HG02973 (cell line): ENCODE measurements around the gene EPHA2.
"Not testable (repeated sequence)": the region's sequence is repeated elsewhere in the genome, so short reads cannot be mapped to it uniquely, and the experiment has no call there.

Source experiments
- ATAC-seq: cut with Tn5 transposase; IDR thresholded peaks from one replicate; pipeline ENCODE4 v1.9.1; 2021; ENCODE audit warnings: moderate library complexity; ENCODE audit not compliant: unreplicated experiment

EPHA2 gene

DNA sequence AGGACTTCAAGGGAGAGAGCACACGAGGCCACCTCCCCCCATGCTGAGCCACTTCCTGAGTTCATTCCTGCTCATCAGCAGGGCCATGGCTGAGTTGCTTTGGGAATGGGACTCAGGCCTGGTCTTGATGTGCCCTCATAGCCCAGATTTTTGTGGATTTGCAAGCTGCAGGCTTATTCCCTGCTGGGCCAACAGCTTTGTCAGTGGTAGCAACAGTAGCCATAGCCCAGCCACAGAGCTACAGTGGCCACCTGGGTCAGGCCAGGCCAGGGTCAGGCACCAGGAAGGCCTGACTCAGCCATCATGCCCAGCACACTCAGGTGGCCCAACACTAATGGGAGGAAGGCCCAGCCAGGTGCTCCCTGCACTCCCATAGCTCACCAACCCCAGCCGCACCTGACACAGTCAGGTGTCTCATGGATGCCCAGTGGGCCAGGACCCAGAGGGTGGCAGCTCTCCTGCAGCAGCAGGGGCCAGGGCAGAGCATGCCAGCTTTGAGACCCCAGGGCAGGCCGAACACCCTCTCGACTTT lies 33.5 kb downstream of the EPHA2 start:
- no peak for ATAC-seq

DNA sequence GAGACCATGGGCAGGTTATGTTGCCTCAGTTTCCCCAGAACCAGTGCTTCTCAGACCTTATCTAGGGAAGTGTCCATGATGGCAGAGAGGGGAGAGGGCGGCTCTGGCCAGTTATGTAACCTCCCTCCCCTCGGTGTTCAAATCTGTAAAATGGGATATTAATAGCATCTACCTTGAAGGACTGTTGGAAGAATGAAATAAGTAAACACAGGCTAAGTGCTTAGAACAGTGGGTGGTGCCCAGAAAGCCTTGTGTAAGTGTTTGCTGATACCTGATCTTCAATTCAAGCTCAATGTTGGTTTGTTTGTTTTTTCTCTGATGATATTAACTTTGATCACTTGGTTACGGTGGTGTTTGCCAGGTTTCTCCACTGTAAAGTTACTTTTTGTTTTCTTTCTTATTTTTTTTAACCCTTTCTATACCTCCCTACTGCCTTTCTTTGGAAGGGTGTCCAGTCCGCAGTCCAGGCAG lies 34.9 kb downstream of the EPHA2 start:
- ATAC-seq = no peak

DNA sequence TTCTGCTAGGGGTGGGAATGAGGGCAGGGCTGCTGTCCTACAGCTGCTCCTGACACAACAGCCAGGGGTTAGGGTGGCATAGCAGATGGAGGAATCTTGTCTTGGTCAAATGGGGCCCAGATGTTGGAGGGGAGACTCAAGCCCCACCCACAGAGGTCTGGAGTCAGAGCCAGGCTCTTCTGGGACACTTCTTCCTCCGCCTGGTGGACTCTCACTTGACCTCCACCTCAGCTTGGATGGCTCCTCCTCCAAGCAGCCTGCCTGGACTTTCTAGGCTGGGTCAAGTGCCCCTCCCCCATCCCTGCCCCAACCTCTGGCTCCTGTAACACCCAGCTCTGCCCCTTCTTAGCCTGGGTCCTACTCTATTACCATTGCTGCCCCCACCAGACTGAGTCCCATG lies 35.5 kb downstream of the EPHA2 start:
- ATAC-seq = no peak

DNA sequence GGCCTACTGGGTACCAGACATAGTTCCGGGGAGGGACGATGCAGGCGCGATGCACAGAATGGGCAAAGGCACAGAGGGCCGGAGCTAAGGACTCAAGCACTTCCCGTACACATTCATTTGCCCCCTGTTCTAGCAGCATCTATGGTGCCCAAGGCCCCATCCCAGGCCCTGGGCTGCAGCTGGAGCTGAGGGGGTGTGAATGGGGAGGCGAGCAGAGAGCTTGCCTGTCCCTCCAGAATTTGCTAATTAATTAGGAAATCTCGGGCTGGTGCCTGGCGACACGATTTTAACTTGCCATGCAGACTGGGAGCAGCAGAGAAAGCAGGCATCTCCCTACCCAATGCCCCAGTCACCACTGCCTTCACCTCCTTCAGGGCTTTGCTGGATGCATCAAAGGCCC lies 35.9 kb downstream of the EPHA2 start:
- no peak for ATAC-seq

DNA sequence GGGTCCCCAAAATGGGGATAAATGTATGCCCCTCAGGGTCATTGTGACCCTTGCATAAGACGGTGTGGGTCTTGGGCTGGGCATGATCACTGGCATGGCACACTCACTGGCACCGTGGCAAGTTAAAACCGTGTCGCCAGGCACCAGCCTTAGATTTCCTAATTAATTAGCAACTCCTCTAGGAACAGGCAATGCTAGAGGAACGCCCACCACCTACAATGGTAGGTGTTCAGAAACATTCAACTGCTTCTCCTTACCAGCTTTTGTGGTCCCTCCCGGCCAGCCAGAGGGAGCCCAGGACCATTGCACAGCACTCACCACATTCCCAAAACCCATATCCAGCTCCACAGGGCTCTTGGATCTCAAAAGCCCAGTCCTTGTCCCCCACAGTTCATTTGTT lies 36.4 kb downstream of the EPHA2 start:
- ATAC-seq = no peak

DNA sequence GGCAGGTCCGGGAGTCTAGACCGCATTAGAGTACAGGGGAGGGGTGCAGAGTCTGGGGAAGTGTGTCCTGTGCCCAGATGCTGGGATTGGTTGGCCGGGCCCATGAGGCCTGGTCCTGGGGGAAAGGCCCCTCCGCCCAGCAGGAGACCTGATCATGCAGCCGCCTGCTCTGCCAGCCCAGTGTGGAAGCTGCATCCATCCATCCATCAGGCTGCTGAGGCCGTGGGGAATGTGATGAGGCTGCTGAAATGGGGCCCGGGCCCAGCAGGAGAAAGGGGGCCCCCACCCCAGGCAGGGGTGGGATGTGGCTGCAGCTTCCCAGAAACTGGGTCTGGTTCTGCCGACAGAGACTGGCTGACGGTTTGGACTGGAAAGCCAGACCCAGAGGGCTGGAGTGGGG lies 37.2 kb downstream of the EPHA2 start:
- no peak for ATAC-seq

DNA sequence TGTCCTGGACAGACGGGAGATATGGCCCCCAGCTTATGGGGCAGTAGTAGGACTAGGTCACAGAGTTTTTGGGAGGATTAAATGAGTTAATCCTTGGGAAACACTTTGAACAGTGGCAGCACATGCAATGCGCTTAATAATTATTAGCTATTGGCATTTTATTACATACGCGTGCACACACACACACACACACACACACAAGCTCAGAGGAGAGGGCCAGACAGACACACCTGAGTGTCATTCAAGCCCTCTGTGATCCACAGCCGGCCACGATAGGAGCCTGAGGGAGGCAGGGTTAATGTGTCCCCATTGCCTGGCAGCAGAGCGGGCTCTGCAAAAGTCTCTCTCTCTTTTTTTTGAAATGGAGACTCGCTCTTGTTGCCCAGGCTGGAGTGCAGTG lies 37.9 kb downstream of the EPHA2 start:
- no peak for ATAC-seq

DNA sequence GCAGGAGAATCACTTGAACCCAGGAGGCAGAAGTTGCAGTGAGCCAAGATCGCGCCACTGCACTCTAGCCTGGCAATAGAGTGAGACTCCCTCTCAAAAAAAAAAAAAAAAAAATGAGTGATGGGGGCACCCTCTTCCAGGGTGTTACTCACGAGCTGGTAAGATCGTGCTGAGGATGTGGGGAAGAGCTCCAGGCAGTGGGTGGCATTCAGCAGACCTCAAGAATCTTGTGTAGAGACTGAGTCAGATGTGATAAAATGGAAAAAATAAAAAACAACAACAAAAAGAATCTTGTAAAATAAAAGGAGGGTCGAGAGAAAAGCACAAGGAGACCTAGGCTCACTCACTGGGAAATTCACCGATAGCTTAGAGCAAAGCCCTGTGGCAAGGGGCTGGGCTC lies 38.5 kb downstream of the EPHA2 start:
- ATAC-seq = no peak

DNA sequence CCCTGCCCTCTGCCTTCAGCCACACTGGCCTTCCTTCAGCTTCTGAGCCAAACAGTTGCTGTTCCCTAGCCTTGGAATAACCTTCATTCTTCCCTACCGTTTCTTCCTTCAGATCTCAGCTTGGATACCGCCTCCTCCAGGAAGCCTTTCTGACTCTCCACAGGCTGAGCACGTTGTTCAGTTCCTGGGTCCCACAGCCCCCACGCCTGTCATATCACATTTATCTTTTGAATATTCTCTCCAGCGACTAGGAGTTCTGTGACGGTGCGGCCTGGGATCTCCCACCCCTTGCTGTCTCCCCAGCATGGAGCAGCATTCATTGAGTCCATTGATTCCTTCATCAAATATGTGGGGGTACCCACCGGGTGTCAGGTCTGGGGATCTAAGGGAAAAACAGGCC lies 39.2 kb downstream of the EPHA2 start:
- no peak for ATAC-seq

DNA sequence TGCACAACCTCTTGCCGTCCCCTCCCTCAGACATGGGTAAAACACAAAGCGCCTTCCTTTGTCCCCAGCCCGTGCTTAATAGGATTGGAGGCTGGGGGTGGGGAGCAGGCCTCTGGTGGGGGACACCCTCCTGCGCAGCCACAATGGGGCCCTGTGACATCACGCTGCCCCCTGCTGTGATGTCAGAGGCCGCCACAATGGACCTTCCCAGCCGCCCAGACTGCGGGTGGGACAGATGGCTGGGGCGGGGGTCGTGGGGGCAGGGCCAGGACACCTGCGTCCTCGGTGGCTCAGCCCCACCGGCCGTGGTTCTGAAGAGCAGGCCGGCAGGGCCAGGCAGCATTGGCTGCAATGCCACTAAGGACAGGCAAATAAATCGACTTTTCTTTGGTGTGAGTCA lies 39.9 kb downstream of the EPHA2 start:
- no peak for ATAC-seq

DNA sequence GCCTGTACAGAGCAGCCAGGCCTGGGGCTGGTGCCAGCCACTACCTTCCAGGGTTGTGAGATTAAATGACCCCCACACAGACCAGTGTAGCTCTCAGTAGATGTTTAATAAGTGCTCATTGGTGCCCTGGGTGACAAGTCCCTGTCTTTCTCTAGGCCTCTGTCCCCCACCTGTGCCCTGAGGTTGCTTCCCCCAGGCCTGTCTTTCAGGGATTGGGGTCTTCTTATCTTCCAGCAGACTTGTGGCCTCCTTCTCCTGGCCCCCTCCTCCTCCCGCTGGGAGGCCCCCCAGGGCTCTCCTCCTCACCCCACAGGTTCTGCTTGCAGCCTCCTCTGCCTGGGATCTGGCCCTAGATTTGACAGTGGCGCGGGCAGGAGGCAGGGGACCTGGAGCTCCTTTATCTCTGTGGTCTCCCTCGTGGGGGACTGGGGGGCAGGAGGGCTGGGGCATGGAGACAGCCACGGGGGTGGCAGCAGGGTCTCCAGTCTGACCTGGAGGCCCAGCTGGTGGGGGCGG lies 40.3 kb downstream of the EPHA2 start:
- no peak for ATAC-seq

DNA sequence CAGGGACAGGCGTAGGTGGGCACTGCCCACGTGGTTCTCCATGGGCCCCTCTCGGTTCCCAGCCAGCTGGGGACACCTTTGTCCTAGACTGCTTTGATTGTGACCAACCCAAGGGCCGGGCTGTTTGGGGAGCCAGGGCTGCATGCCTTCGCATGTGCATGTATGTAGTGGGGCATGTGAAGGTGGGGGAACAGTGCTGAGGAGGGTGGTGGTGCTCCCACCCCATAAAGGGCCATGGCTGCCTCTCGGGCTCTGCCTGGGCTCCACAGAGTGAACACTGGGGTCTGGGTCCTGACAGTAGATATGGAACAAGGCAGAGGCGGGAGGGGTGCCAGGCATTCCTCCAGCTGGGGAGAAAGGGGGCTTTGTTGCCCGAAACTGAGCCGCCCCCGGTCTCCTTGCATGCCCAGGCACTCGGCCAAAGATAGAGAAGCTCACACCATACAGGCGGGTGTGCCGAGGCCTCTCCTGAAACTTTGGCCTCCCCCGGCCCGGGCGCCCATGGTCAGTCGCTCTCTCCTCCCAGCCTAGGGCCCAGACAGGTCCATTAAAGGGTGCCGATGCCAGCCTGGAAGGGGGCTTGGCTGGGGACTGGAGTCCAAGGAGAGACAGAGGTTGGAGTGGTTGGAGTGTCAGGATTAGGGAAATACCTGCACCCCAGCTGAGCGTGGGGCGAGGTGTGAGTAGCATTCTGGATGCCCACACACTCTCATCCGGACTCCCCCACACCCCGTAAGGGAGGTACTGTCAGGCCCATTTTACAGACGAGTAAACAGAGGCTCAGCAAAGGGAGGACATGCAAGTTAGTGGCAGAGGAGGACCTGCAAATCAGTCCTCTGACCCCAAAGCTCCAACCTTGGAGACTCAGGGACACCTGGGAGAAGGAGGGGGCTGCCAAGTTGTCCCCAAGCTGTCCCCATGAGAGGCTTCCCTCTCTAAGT lies 41.1 kb downstream of the EPHA2 start:
- no peak for ATAC-seq

DNA sequence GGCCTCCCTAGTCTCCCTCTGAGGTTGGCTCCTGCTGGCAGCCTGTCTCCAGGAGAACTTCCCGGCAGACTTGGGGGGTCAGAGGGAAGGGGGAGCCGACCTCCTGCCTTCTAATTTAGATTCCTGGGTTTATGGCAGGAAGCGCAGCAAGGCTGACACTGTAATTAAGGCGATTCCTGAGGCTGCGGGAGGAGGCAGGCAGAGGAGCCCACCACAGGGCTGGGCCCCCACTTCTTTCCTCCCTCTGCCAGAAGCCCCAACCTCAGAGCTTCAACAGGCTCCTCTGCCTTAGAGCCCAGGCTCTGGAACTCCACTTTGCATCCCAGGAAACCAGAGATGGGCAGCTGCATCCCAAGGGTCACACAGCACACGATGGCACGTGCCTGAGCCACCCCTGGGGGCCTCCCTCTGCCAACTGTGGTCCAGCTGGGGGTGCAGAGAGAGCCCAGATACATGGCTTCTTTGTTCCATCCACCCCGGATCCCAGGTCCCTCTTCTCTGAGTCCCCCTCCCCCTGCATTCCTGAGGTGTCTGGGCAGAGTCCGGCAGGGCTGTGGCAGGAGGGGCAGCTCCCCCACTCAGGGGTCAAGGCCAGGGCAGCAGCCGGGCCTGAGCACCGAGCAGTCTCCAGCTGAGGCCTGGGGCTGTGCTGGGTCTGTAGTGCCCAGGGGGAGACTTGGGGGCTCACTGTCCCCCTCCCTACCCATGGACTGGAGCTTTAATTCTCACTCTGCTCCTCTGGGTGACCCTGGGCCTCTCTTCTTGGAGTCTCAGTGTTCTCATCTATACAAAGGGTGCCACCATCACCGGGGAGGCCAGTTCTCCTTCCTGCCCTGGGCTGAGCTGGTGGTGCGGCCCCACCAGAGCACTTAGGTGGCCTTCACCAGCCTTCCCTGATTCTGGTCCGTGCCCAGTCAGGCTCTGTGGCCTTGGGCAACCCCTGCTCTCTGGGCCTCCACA lies 43.0 kb downstream of the EPHA2 start:
- ATAC-seq = no peak

DNA sequence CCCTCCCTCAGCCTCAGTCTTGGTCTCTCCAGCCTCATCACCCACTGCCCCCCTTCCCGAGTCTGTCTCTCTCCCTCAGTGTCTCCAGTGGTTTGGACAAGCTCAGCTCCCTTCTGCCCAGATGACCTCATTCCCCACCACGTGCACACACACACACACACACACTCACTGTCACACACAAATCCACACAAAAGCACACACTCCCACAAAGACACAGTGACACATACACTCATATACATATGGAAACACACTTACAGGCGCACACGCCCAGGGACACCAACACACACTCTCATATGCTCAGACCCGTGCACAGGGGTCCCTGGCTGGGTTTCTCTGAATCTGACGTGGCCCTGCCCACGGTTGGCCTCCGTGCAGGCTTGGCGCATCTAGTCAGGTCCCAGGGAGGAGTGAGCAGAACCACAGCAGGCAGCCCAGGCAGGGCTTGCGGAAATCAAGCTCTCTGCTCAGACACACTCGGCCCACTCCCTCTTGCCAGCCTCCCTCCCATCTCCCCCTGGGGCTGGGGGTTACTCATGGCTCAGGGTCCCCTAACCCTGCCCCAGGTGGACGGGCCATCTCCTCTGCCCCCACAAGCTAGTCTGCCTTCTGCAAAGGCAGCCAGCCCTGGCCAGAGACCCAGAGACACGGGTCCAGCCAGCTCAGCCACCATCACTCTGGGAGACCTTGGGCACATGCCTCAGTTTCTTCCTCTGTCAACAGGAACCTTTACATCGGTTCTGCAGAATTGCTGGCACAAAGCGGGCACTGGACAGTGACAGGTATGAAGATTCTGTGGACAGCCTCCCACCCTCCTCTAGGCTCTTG lies 43.9 kb downstream of the EPHA2 start:
- ATAC-seq = no peak

DNA sequence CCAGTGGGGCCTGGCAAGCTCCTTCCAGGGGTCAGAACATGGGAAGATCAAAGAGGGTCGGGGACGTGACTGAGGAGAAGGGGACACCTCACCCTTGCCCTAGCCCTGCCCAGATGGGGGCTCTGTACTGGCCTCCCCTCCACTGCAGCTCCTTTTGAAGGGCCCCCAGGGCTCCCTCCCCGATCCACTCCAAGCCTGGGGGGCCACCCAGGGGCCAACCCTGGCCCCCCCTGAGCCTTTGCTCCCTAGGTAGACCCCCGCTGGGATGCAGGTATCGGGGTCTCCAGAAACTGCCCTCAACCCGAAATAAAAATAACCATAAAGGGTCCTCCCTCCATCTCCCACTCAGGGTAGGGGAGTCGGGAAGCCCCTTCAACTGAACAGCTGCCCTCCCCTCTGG lies 45.0 kb downstream of the EPHA2 start:
- no peak for ATAC-seq

DNA sequence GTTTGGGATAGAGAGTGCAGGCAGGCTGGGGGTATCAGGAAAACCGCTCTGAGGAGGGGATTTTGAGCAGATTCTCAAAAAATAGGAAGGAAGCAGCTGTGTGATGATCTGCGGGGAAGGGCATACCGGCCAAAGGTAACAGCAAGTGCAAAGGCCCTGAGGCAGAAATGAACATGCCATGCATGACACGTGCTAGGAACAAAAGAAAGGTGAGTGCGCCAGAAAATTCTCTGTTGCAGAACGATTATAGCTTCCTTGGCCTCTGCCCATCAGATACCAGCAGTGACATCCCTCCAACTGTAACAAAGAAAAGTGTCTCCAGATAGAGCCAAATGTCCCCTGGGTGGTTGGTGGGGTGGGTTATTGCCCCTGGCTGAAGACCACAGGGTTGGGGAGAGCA lies 45.4 kb downstream of the EPHA2 start:
- no peak for ATAC-seq

DNA sequence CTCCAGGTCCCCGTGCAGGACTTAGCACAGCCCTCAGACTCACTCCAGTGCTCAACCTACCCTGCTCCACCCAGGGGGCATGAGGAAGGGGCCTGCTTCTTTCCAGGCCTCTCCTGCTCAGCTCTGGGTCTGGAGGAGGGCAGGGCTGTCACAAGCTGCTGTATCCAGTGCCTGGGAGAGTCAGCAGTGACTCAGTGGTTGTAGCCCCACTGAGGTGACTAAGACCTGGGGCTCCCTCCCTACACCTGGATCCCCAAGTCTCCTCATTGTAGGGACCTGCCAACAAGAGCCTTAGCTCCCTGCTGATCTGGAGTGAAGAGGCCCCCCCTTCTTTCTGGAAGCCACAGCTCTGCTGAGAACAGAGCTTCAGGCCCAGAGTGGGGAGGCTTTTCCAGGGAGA lies 46.3 kb downstream of the EPHA2 start:
- no peak for ATAC-seq

DNA sequence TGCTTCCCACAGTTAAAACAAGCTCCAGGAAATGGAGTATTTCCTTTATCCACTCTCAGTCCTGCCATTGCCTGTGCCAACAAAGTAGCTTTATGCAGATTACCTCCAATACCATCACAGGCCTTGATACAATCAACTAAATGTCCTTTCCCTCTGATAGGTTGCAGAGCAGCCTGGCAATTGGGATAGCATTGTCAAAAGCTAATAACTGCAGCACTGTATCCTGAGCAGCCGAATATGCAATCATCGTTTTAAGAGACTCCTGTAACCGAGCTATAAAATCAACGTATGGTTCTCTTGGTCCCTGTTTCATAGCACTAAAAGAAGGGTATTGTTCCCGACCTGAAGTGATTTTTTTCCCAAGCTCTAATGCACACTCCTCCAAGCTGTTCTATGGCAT lies 48.8 kb downstream of the EPHA2 start:
- not testable (repeated sequence) for ATAC-seq

DNA sequence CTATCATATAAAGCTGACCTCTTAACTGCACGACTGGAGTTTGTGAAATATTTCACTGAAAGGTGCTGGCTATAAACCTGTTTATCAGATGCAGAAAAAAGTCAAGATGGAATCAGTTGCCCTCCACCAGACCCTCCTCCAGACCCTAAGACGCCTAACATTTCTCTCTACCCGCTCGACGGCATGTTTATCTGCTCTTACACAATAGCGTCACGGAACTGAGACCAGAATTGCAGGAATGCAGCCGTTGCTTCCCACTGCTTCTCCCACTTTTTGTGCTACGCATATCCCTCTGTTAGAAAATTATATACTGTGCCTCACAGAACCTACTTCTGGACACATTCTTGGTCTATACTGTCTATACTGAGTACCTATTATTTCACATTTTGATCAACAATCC lies 54.2 kb downstream of the EPHA2 start:
- ATAC-seq = no peak

DNA sequence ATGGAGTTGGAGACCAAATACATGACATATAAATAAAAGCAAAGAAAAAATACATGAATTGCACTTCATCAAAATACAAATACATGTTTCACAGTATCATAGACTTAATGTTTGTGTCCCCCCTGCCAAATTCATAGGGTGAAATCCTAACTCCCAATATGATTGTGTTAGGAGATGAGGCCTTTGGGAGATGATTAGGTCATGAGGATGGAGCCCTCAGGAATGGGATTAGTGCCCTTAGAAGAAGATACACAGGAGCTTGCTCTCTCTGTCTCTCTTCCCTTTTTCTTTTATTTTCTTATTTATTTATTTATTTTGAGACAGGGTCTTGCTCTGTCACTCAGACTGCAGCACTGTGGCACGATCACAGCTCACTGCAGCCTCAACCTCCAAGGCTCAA lies 56.5 kb downstream of the EPHA2 start:
- ATAC-seq = no peak
